AG04449 (cell line): ENCODE data around the gene TIPARP.

Experiments used
- CTCF ChIA-PET: fragments of 350-600 bp; formaldehyde crosslinking; extraction: SDS; loops from one replicate; lab custom pipeline; 2021; ENCODE audit warnings: antibody characterized with exemption; lab: Yijun Ruan, JAX
- POLR2A ChIA-PET: fragments of 400-600, 350-600 bp; formaldehyde crosslinking; extraction: SDS; loops from one replicate; lab custom pipeline; 2020; ENCODE audit warnings: antibody characterized with exemption, inconsistent platforms; lab: Yijun Ruan, JAX
- DNase-seq: peaks from one replicate; pipeline ENCODE4 v3.0.0-alpha.2; 2010; ENCODE audit warnings: low read depth, low spot score
- H3K4me3 ChIP-seq: 2 replicates; pipeline ENCODE4 v1.5.1; 2011; ENCODE audit warnings: low read depth, mild to moderate bottlenecking, control low read depth, low read length
- TF ChIP-seq, protein P1 (sequence below): IDR thresholded peaks from one replicate; pipeline ENCODE4 v1.5.1; 2011; ENCODE audit warnings: mild to moderate bottlenecking, moderate library complexity, low read length, control low read depth, inconsistent platforms; ENCODE audit not compliant: insufficient read depth; ENCODE audit errors: missing control alignments

TIPARP gene, protein sequence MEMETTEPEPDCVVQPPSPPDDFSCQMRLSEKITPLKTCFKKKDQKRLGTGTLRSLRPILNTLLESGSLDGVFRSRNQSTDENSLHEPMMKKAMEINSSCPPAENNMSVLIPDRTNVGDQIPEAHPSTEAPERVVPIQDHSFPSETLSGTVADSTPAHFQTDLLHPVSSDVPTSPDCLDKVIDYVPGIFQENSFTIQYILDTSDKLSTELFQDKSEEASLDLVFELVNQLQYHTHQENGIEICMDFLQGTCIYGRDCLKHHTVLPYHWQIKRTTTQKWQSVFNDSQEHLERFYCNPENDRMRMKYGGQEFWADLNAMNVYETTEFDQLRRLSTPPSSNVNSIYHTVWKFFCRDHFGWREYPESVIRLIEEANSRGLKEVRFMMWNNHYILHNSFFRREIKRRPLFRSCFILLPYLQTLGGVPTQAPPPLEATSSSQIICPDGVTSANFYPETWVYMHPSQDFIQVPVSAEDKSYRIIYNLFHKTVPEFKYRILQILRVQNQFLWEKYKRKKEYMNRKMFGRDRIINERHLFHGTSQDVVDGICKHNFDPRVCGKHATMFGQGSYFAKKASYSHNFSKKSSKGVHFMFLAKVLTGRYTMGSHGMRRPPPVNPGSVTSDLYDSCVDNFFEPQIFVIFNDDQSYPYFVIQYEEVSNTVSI

DNA sequence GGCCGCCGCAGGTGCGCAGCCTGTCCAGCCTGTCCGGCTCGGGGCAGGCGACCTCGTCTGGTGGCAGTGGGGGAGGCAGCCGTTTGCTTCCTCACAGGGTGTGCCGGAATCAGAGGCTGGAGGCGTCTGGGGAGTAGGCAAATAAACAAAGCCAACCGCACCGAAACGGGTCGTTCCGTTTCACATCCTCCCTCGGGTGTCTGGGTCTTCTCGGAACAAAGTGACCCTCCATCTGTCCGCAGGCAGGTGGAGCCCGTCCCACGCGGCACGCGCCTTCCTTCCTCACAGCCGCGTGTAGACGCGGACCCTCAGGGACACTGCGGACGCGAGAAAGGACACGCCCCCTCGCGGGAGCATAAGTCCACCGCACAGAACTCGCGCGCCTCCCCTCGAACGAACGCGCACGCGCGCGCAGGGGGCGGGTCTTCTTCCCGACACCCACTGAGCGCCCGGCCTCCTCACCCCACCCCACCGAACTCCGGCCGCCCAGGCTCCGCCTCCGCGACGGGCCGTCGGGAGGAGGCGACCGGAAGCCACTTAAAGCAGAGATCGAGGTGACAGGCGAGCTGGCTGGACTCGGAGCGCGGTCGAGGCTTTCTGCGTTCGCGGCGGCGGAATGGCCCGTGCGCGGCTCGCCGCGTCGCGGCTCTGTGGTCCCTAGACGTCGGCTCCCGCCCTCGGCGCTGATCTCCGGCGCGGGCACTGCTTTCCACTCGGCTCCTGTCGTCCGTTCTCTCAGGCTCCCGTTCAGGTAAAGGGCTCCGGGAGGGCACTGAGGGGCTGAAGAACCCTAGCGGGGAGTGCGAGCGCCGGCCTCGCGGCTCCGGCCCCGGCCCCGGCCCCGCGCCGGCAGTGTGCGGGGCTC, at the start of gene TIPARP:
Gene TIPARP (plus strand): TSS at position 545 of the 865 bp plus-strand sequence. CDS start 3,108 bp downstream, outside the sequence.
- peak within 1 kb of the TSS; percentile 78 for H3K4me3 ChIP-seq
- peak; percentile 77 for DNase-seq
- TF ChIP-seq, protein P1, sequence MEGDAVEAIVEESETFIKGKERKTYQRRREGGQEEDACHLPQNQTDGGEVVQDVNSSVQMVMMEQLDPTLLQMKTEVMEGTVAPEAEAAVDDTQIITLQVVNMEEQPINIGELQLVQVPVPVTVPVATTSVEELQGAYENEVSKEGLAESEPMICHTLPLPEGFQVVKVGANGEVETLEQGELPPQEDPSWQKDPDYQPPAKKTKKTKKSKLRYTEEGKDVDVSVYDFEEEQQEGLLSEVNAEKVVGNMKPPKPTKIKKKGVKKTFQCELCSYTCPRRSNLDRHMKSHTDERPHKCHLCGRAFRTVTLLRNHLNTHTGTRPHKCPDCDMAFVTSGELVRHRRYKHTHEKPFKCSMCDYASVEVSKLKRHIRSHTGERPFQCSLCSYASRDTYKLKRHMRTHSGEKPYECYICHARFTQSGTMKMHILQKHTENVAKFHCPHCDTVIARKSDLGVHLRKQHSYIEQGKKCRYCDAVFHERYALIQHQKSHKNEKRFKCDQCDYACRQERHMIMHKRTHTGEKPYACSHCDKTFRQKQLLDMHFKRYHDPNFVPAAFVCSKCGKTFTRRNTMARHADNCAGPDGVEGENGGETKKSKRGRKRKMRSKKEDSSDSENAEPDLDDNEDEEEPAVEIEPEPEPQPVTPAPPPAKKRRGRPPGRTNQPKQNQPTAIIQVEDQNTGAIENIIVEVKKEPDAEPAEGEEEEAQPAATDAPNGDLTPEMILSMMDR = peak; percentile 73
- ChIA-PET CTCF (interaction anchor here (0.6 to 6.4 kb wide), 39 partner anchors 9 to 524 kb away, joined by 3 to 59 read pairs (median 4); partner anchors contain the start of gene SSR3), POLR2A (interaction anchor here (0.6 to 3.8 kb wide), 9 partner anchors 20 to 415 kb away, joined by 3 to 60 read pairs (median 4); partner anchors contain the start of gene SSR3)

DNA sequence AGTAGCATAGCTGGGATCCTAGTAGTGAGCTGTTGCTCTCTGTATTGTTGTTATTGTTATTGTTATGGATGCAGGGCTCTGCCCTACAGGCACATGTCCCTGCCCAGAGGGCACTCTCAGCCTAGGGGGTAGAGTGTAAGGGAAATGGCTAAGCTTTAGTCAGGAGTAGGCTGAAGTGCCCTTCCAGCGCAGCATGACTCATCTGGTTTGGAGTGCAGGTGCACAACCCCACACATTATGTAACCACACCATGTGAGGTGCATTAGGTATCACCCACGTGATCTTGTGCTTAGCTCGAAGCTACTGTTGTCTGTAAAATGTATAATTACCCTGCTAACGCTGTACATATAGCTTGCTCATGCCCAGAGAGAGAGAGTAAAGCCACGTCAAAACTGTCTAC, 48.3 kb upstream of the TIPARP start:
- ChIA-PET CTCF (interaction anchor here (1.3 kb wide), 1 partner anchor 15 kb away, joined by 3 read pairs; no protein-coding TSS in a partner anchor), POLR2A (no interaction called here)
- no peak for DNase-seq
- no peak overlapping the region for H3K4me3 ChIP-seq
- TF ChIP-seq, protein P1 = no peak

DNA sequence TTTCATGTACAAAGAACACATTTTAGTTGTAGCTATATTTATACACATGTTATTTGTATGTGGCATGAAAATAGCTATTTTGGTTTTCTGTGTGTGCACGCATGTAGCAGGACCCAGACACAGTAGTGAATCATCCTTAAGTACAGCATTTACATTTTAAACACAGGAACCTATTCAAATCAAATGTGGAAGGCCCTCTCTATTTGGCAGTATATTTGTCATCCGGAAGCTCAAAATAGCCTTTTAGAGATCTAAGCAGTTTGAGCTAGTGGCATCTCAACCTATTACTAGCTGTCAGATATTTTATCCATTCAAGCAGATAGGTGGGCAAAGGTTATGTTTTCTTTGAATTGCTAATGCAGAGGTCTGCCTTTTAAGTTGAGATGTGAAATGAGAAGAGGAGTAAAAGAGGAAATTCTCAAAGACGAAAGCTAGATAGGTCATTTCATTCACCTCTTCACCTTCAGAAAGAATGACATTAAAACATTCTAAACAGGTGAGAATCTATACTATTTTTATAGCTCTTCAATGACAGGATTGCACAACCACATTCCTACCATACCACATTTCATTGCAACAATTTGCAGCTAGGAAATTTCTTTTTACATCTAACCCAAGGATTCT, 46.3 kb upstream of the TIPARP start:
- POLR2A ChIA-PET = no interaction called here

DNA sequence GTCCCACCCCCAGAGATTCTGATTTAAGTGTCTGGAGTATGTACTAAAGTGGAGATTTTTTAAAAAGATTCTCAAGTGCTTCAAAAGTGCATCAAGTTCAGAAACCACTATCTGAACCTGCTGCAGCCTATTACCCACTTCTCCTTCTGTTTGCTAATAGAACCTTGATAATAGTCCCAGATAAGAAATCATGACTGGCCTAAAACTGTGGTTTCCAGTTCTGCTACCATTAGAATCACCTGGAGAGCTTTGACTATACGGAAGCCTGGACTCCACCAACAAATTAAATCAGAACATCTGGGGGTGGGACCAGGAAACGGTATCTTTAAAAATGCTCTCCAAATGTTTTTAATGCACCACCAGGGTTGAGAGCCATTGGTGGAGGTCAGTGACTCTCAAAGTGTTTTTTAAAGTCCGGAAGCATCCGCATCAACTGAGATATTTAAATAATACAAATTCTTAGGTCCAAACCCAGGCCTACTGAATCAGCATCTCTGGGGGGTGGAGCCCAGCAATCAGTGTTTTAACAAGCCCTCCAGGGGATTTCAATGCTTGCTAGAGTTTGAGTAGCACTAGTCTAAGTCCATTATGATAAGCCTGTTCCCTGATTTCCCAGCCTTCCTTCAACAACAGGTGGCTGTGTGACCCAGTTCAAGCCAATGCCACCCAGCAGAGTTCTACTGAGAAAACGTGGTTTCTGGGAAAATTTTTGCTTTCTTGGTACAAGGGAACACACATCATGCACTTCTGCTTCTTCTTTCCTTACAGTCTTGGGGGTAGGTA, 45.4 kb upstream of the TIPARP start:
- no peak for DNase-seq
- ChIA-PET CTCF (interaction anchor here (1.0 kb wide), 1 partner anchor 11 kb away, joined by 3 read pairs; no protein-coding TSS in a partner anchor), POLR2A (no interaction called here)
- TF ChIP-seq, protein P1 = no peak
- H3K4me3 ChIP-seq = no peak overlapping the region

More for the DNA sequence above, 46.3 kb upstream of the TIPARP start:
- TF ChIP-seq, protein P1 = no peak
- CTCF ChIA-PET = interaction anchor here (1.0 to 1.3 kb wide), 3 partner anchors 12 to 14 kb away, joined by 3 to 4 read pairs (median 3); no protein-coding TSS in a partner anchor
- H3K4me3 ChIP-seq = no peak overlapping the region
- no peak for DNase-seq
